ENCODE results near the gene OSBPL7.

OSBPL7 gene

GRCh38 chr17:47816947-47817346 lies 4.6 kb downstream of the OSBPL7 start:
- TF ChIP-seq EZH2phosphoT487 (IDR thresholded peaks at IDR 0.05; ENCODE audit: borderline replicate concordance, low read length) (no peak), CTCF (IDR thresholded peaks at IDR 0.05; ENCODE audit: low read depth, low read length, poor library complexity, severe bottlenecking) (no peak)
- Histone ChIP-seq H4K20me1 (ENCODE audit: control insufficient read depth, insufficient read depth, low read depth, low read length) (no peaks in the 10 kb centered on the region), H3K27ac (ENCODE audit: low read depth, low read length) (no peak overlapping the region), H3K4me3 (ENCODE audit: low read length) (no peak overlapping the region), H3K36me3 (ENCODE audit: control insufficient read depth, low read length) (peaks cover 14% of the 10 kb centered on the region; the same call in 1 of the 2 replicates), H3F3A (ENCODE audit: control insufficient read depth, insufficient read depth) (no peaks in the 10 kb centered on the region), H3K79me2 (ENCODE audit: control insufficient read depth, low read length) (peaks cover 9% of the 10 kb centered on the region), H3K4me1 (ENCODE audit: control insufficient read depth, low read length) (peaks cover 11% of the 10 kb centered on the region), H3K27me3 (ENCODE audit: control insufficient read depth, low read length) (no peaks in the 10 kb centered on the region), H3K9me2 (replicated peaks; ENCODE audit: control insufficient read depth, low read length) (no peaks in the 10 kb centered on the region), H3K4me2 (ENCODE audit: low read length) (no peak overlapping the region), H3K9me3 (ENCODE audit: control insufficient read depth, insufficient read depth, low read length) (no peaks in the 10 kb centered on the region)

- peaks cover 14% of the 10 kb centered on the region; the same call in 1 of the 2 replicates for H3K36me3 ChIP-seq (ENCODE audit: control insufficient read depth, low read length)
- TF ChIP-seq EZH2phosphoT487 (IDR thresholded peaks at IDR 0.05; ENCODE audit: borderline replicate concordance, low read length) (no peak), CTCF (IDR thresholded peaks at IDR 0.05; ENCODE audit: low read depth, low read length, poor library complexity, severe bottlenecking) (no peak)
- H3K9me3 ChIP-seq (ENCODE audit: control insufficient read depth, insufficient read depth, low read length) = no peaks in the 10 kb centered on the region
- no peak overlapping the region for H3K27ac ChIP-seq (ENCODE audit: low read depth, low read length)
- no peaks in the 10 kb centered on the region for H4K20me1 ChIP-seq (ENCODE audit: control insufficient read depth, insufficient read depth, low read depth, low read length)
- H3F3A ChIP-seq (ENCODE audit: control insufficient read depth, insufficient read depth) = no peaks in the 10 kb centered on the region
- no peaks in the 10 kb centered on the region for H3K27me3 ChIP-seq (ENCODE audit: control insufficient read depth, low read length)
- no peaks in the 10 kb centered on the region for H3K9me2 ChIP-seq (replicated peaks; ENCODE audit: control insufficient read depth, low read length)
- H3K79me2 ChIP-seq (ENCODE audit: control insufficient read depth, low read length) = peaks cover 5% of the 10 kb centered on the region
- no peak overlapping the region for H3K4me2 ChIP-seq (ENCODE audit: low read length)
- H3K4me1 ChIP-seq (ENCODE audit: control insufficient read depth, low read length) = peaks cover 9% of the 10 kb centered on the region
- no peak overlapping the region for H3K4me3 ChIP-seq (ENCODE audit: low read length)
These were observed 5.4 kb downstream of the OSBPL7 start for GRCh38 chr17:47816111-47816735.

DNA sequence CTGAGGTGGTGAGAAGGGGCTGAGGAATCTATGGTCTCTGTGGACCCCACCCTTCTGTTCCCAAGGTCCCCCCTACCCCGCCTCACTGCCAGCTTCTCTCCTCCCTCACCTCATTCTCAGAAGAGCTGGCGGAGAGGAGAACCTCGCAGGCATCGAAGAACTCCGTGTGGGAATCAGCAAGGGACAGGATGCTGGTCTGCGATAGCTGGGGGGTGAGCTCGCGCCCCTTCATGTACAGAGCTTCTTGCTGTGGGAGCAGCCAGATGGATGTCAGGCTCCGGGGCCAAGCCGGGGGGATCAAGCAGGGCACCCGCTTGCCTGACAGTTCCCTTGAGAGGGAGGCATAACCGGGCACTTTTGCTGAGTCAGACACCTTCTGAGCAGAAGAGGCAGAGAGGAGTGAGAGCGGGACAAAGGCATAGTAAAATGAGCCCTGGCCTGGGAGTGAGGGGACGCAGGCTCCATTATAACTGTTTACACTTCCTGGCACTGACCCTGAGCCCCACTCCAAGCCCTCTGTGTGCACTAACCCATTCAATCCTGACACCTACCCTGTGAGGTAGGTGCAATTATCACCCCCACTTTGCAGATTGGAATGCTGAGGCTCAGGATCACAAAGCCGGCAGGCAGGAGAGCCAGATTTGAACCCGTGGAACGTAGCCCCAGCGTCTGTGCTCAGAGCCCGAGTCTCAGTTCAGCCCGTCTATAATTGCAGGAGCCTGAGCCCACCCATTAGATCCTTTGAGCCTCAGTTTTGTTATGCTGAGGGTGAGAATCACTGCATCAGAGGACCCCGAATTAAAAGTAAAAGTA lies 6.3 kb downstream of the OSBPL7 start:
- no peaks in the 10 kb centered on the region for H3K9me2 ChIP-seq (replicated peaks; ENCODE audit: control insufficient read depth, low read length)
- peaks cover 18% of the 10 kb centered on the region; the same call in 1 of the 2 replicates for H3K36me3 ChIP-seq (ENCODE audit: control insufficient read depth, low read length)
- peaks cover under 1% of the 10 kb centered on the region; the same call in 1 of the 2 replicates for H3K4me1 ChIP-seq (ENCODE audit: control insufficient read depth, low read length)
- TF ChIP-seq CTCF (IDR thresholded peaks at IDR 0.05; ENCODE audit: low read depth, low read length, poor library complexity, severe bottlenecking) (no peak), EZH2phosphoT487 (IDR thresholded peaks at IDR 0.05; ENCODE audit: borderline replicate concordance, low read length) (no peak)
- H4K20me1 ChIP-seq (ENCODE audit: control insufficient read depth, insufficient read depth, low read depth, low read length) = no peaks in the 10 kb centered on the region
- H3K9me3 ChIP-seq (ENCODE audit: control insufficient read depth, insufficient read depth, low read length) = no peaks in the 10 kb centered on the region
- H3K4me2 ChIP-seq (ENCODE audit: low read length) = no peak overlapping the region
- H3K27ac ChIP-seq (ENCODE audit: low read depth, low read length) = no peak overlapping the region
- H3F3A ChIP-seq (ENCODE audit: control insufficient read depth, insufficient read depth) = no peaks in the 10 kb centered on the region
- H3K27me3 ChIP-seq (ENCODE audit: control insufficient read depth, low read length) = no peaks in the 10 kb centered on the region
- H3K79me2 ChIP-seq (ENCODE audit: control insufficient read depth, low read length) = no peaks in the 10 kb centered on the region
- H3K4me3 ChIP-seq (ENCODE audit: low read length) = no peak overlapping the region

Measured in DOHH2 (cell line).